ENCODE results near the gene CST3. TPM values are rescaled to one million over a fixed set of nuclear protein-coding genes. Genes with fewer than 3 reads are reported as not detected.

CST3 gene
- total and polyA plus RNA-seq, 11 donors: 240 to 1,194 (median 611) TPM

DNA sequence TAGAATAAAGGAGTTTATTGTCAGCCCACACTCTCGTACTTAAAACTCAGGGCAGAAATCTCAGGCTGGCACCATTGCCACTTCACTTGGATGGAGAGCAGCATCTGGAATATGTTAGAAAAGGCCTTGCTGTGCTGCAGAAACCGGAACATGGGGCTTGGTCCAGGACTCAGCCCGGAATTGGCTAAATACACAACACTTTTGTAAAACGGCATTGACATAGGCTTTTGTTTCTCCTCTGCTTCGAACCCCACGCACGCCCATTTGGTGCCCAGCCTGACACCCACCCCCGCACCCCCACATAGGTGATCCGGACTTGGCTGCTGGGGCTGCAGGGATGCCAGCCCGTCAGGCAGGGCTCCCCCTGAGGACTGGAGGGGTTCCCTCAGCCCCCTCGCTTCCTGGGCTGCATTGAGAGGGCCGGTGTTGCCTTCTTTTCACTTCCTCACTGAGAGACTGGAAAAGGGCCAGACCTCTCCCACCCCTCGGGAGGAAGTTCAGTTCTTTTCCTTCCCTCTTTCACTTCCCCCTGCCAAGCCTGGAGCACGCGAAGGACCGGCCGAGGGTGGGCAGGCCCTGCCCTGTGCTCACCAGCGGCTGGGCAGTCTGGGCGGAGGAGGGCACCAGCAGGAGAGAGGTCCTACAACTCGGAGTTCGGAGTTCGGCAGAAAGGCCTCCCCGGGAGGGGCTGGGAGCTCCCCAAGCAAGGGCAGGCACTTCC is 17.9 kb upstream of the CST3 start:
- WGBS, 4 donors: 34 to 43% (median 38%) methylated on average over 23 of the region's 23 CpGs
- H3K27me3 ChIP-seq: peaks cover 0 to 7% (median 0%) of the 10 kb centered on the region in 9 donors
- DNase-seq (peak; percentile 66 to 89 (median 71)), ATAC-seq (peak; percentile 48 to 90 (median 80))
- H3K36me3 ChIP-seq: no peaks in the 10 kb centered on the region
- intact Hi-C loops (cut with DNase I): no loop called here
- H3K9me3 ChIP-seq: peaks cover 0 to 4% (median 0%) of the 10 kb centered on the region in 12 donors
- peaks cover 0 to 40% (median 25%) of the 10 kb centered on the region in 12 donors for H3K4me1 ChIP-seq
- H3K27ac ChIP-seq: peak overlapping the region; percentile 31 to 89 (median 72)
- TF ChIP-seq CTCF (IDR thresholded peaks at IDR 0.05) (no peak), POLR2A (IDR thresholded peaks at IDR 0.05) (no peak)
- peak overlapping the region in 9 of 12 donors; percentile 4 to 46 (median 32) for H3K4me3 ChIP-seq

- H3K27ac ChIP-seq: peak overlapping the region in 9 of 12 donors; percentile 28 to 89 (median 74)
- peaks cover 0 to 7% (median 0%) of the 10 kb centered on the region in 9 donors for H3K27me3 ChIP-seq
- ATAC-seq: no peak
- 60 to 72% (median 66%) methylated on average over 4 of the region's 4 CpGs for WGBS, 4 donors
- intact Hi-C loops (cut with DNase I): no loop called here
- peaks cover 0 to 38% (median 25%) of the 10 kb centered on the region in 12 donors for H3K4me1 ChIP-seq
- no peaks in the 10 kb centered on the region for H3K36me3 ChIP-seq
- no peak overlapping the region for H3K4me3 ChIP-seq
- TF ChIP-seq POLR2A (IDR thresholded peaks at IDR 0.05) (no peak), CTCF (IDR thresholded peaks at IDR 0.05) (no peak)
- DNase-seq: peak in 1 of 5 donors; percentile 27
- H3K9me3 ChIP-seq: peaks cover 0 to 4% (median 0%) of the 10 kb centered on the region in 12 donors
These were observed 17.0 kb upstream of the CST3 start for GRCh38 chr20:23654717-23655116.

DNA sequence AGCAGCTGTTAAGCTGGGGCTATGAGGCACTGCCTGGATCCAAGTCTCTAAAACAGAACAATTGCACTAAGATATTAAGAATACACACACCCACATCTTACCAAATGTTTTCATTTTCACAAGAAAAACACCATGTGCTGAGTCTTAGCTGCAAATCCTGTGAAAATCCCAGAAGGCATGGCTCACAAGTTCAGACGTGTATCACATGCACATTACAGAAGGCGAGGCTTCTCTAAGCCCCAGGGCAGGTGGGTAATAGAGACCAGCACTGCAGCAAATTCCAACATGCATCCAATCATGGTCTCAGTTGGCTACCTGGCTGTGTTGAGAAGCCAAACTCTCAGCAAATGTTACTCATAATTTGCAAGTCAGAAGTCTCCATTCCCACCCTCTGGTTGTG is 16.2 kb upstream of the CST3 start:
- H3K9me3 ChIP-seq: peaks cover 0 to 4% (median 0%) of the 10 kb centered on the region in 12 donors
- intact Hi-C loops (cut with DNase I): no loop called here
- no peak for TF ChIP-seq POLR2A (IDR thresholded peaks at IDR 0.05)
- TF ChIP-seq CTCF (IDR thresholded peaks at IDR 0.05): no peak
- H3K4me3 ChIP-seq: no peak overlapping the region
- WGBS, 4 donors: 73 to 100% (median 83%) methylated on average over 1 to 2 of the region's 2 CpGs
- no peak for DNase-seq
- H3K36me3 ChIP-seq: no peaks in the 10 kb centered on the region
- no peak for ATAC-seq
- H3K27ac ChIP-seq: peak overlapping the region in 5 of 12 donors; percentile 22 to 89 (median 81)
- peaks cover 0 to 38% (median 25%) of the 10 kb centered on the region in 12 donors for H3K4me1 ChIP-seq
- peaks cover 0 to 7% (median 0%) of the 10 kb centered on the region in 9 donors for H3K27me3 ChIP-seq

DNA sequence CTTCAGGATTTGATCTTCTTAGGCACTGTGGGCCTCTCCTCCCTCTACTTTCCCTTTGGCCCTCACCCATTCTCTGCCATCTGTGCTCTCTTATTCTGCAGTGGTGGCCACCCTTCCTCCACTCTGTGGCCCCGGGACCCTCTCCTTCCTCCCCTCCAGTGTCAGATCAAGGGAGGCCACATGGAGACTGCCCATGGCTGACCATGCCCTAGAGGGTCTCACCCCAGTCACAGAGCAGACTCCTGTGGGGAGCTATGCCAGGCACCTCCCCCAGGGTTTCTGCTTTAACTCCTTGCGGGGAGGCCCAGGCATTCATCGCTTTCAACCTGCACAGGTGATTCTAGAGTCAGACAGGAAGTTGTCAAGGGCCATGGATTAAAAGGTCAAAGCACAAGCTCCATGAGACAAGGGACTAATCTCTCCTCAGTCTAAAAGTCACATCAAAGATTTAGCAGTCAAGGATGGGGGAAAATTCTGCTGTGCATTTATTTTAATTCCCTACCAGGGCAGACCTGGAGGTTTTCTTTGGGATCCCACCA is 15.7 kb upstream of the CST3 start:
- WGBS, 4 donors: 90 to 95% (median 91%) methylated on average over 3 of the region's 3 CpGs
- H3K27ac ChIP-seq: peak overlapping the region in 7 of 12 donors; percentile 5 to 89 (median 37)
- no peak for ATAC-seq

More for the DNA sequence above, 15.7 kb upstream of the CST3 start:
- TF ChIP-seq POLR2A (IDR thresholded peaks at IDR 0.05) (no peak), CTCF (IDR thresholded peaks at IDR 0.05) (no peak)
- Histone ChIP-seq H3K4me1 (peaks cover 0 to 38% (median 25%) of the 10 kb centered on the region in 12 donors), H3K36me3 (no peaks in the 10 kb centered on the region), H3K4me3 (no peak overlapping the region), H3K9me3 (peaks cover 0 to 4% (median 0%) of the 10 kb centered on the region in 12 donors), H3K27me3 (peaks cover 0 to 7% (median 0%) of the 10 kb centered on the region in 9 donors)
- intact Hi-C loops (cut with DNase I): no loop called here
- DNase-seq: no peak

All from heart left ventricle (tissue), 16 donors.